Subcutaneous abdominal adipose tissue (tissue), 5 donors: ENCODE data around the gene KCTD1.

ENCODE experiments used
- H3K27ac ChIP-seq: one replicate; pipeline ENCODE4 v1.7.0; 2013; ENCODE audit warnings: low read depth, mild to moderate bottlenecking, inconsistent platforms, low read length, moderate library complexity
- H3K27me3 ChIP-seq, 5 donors: one replicate each; pipeline ENCODE4 v1.7.0; 2013; ENCODE audit warnings: low read length in 5 of 5, inconsistent platforms in 1 of 5; ENCODE audit not compliant: control insufficient read depth in 5 of 5, insufficient read depth in 4 of 5
- H3K36me3 ChIP-seq, 5 donors: one replicate each; pipeline ENCODE4 v1.7.0; 2013; ENCODE audit warnings: low read length in 5 of 5; ENCODE audit not compliant: control insufficient read depth in 5 of 5, insufficient read depth in 5 of 5
- H3K4me1 ChIP-seq, 5 donors: one replicate each; pipeline ENCODE4 v1.7.0; 2013; ENCODE audit warnings: low read length in 5 of 5, mild to moderate bottlenecking in 3 of 5, moderate library complexity in 1 of 5; ENCODE audit not compliant: control insufficient read depth in 5 of 5, insufficient read depth in 5 of 5
- H3K4me3 ChIP-seq, 5 donors: one replicate each; pipeline ENCODE4 v1.7.0; 2013; ENCODE audit warnings: low read length in 5 of 5, low read depth in 1 of 5
- H3K9ac ChIP-seq, 5 donors: one replicate each; pipeline ENCODE4 v1.7.0; 2013; ENCODE audit warnings: low read length in 5 of 5, mild to moderate bottlenecking in 4 of 5, moderate library complexity in 3 of 5
- H3K9me3 ChIP-seq, 5 donors: one replicate each; pipeline ENCODE4 v1.7.0; 2013; ENCODE audit warnings: low read length in 5 of 5; ENCODE audit not compliant: control insufficient read depth in 5 of 5
- donor health status: healthy.
- donor health status: healthy.
- donor health status: healthy.
- donor health status: healthy.
- donor health status: healthy.

KCTD1 gene

DNA sequence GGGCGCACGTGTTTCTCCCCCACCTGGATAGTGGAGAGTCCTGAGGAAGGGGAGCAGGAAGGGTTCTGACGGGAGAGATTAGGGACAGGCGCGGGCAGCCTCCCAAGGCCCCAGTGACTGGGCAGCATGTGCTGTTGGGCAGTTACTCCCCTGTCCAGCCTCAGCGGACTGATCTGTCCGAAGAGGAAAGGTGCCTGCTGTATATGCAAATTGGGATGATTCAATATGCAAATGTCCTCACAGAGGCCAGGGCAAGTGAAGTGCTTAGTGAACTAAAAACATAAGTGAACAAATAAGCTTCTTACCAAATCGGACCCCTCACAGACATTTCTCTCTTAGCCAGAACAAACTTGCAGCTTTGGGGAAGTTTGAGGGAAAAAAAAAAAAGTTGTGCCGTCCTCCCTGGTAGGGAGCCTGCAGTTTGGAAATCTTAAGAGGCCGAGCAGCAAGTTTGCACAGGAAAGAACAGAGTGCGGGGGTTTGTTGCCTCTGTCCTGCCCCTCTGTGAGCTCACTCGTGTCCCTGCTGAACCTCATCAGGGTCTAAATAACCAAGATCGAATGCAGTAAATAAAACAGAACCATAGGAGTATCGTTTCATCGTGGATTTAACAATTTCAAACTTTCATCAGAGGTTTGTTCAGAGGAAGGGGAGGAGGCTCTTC lies 141.4 kb downstream of the KCTD1 start:
- Histone ChIP-seq H3K9ac (no peak overlapping the region), H3K36me3 (no peaks in the 10 kb centered on the region), H3K4me1 (no peaks in the 10 kb centered on the region), H3K4me3 (no peak overlapping the region), H3K9me3 (no peaks in the 10 kb centered on the region), H3K27ac (no peak overlapping the region), H3K27me3 (no peaks in the 10 kb centered on the region)

DNA sequence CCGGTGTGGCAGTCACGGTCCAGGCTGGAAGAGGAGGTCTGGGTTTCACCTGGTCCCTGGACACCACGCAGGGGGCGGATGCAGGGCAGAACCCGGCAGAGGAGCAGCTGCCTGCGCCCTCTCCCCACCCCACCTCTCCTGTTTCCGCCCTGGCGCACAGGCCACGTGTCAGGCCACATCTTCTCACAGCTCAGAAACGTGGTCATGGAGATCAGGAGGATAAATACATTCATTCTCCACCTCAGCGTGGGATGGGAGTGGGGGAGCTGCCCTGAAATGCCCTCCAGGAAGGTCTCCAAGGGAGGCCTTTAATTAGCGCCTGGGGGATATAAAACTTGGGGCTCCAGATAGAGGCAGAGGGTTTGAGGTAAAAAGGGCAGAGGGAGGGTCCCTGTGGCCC lies 142.0 kb downstream of the KCTD1 start:
- Histone ChIP-seq H3K4me1 (no peaks in the 10 kb centered on the region), H3K36me3 (no peaks in the 10 kb centered on the region), H3K27me3 (no peaks in the 10 kb centered on the region), H3K27ac (no peak overlapping the region), H3K4me3 (no peak overlapping the region), H3K9me3 (no peaks in the 10 kb centered on the region), H3K9ac (no peak overlapping the region)

DNA sequence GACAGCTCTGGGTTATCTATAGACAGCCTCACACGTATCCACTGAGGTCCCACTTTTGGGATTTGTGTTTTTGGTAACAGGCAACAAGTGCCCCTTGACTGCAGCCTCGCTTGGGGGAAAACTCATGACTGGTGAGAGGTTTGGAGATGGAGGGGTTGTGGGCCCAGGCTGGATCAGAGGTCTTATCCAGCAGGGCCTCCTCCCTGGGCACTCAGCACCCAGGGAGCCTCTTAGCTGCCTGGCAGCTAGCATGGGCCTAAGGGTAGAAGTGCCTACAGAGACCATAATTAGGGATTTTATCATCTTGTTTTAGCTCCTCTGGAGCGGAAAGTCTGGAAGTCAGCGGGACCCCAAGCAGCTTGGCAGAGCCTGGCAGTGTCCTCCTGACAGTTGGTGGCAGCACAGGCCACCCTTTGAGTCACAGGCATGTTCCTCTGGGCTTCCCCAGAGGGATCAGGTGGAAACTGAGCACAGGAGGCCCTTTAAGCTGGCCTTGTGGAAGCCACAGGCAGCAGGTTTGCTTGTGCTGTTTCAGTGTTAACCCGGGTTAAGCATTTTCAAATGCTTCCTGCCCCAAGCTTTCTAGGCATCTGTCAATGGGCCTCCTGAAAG lies 143.1 kb downstream of the KCTD1 start:
- no peak overlapping the region for H3K4me3 ChIP-seq
- H3K27me3 ChIP-seq = no peaks in the 10 kb centered on the region
- no peak overlapping the region for H3K27ac ChIP-seq
- no peaks in the 10 kb centered on the region for H3K4me1 ChIP-seq
- no peaks in the 10 kb centered on the region for H3K36me3 ChIP-seq
- no peak overlapping the region for H3K9ac ChIP-seq
- no peaks in the 10 kb centered on the region for H3K9me3 ChIP-seq
